Activated T-cell treated with anti-CD3 and anti-CD28 coated beads, Interleukin-2, amount 50 U/mL, for 4 hours (primary cell): ENCODE results near the gene FAM186B. TPM values are rescaled to one million over a fixed set of nuclear protein-coding genes. Genes with fewer than 3 reads are reported as not detected.
"Not testable (repeated sequence)": the region's sequence is repeated elsewhere in the genome, so short reads cannot be mapped to it uniquely, and the experiment has no call there.

Experiments
- ATAC-seq, 2 donors: fragments of 200-7000 bp; cut with Tn5 transposase; one replicate each; pipeline ENCODE4 v1.10.0; 2021
- DNase-seq: peaks from one replicate; pipeline ENCODE4 v3.0.0-alpha.2; 2020
- H3K27me3 Mint-ChIP-seq: one replicate; pipeline ENCODE4 v1.8.0; 2021; ENCODE audit warnings: low read depth, mixed read lengths
- H3K36me3 Mint-ChIP-seq: one replicate; pipeline ENCODE4 v1.8.0; 2022; ENCODE audit warnings: mixed read lengths; ENCODE audit not compliant: insufficient read depth
- H3K4me1 Mint-ChIP-seq: one replicate; pipeline ENCODE4 v1.8.0; 2021; ENCODE audit warnings: low read depth, mixed read lengths
- H3K4me3 Mint-ChIP-seq: one replicate; pipeline ENCODE4 v1.8.0; 2021; ENCODE audit warnings: mild to moderate bottlenecking, moderate library complexity, mixed read lengths
- H3K9me3 Mint-ChIP-seq: one replicate; pipeline ENCODE4 v1.8.0; 2021; ENCODE audit warnings: mixed read lengths
- total RNA-seq, 3 donors: library from RNA; stranded (reverse); gene quantifications; one replicate each; pipeline ENCODE4 v1.2.1, GENCODE V29; 2021

The FAM186B gene
- total RNA-seq, 3 donors from 2014 or later: 0.28 to 0.38 (median 0.37) TPM

- DNase-seq (no peak), ATAC-seq (peak; percentile 46 to 55)
- peaks cover 20% of the 10 kb centered on the region for H3K4me1 Mint-ChIP-seq
- no peak overlapping the region for H3K4me3 Mint-ChIP-seq
- no peaks in the 10 kb centered on the region for H3K9me3 Mint-ChIP-seq
- H3K36me3 Mint-ChIP-seq: no peaks in the 10 kb centered on the region
- H3K27me3 Mint-ChIP-seq: no peaks in the 10 kb centered on the region
Observed at GRCh38 chr12:49626169-49626835, 20.9 kb upstream of the FAM186B start.

GRCh38 chr12:49624921-49625577 lies 19.6 kb upstream of the FAM186B start:
- H3K9me3 Mint-ChIP-seq: no peaks in the 10 kb centered on the region
- H3K4me1 Mint-ChIP-seq: peaks cover 26% of the 10 kb centered on the region
- no peaks in the 10 kb centered on the region for H3K36me3 Mint-ChIP-seq
- DNase-seq (no peak), ATAC-seq (no peak)
- no peaks in the 10 kb centered on the region for H3K27me3 Mint-ChIP-seq
- peak overlapping the region; percentile 42 for H3K4me3 Mint-ChIP-seq

GRCh38 chr12:49623142-49623904 lies 17.9 kb upstream of the FAM186B start, which contains the start of gene PRPF40B:
Gene PRPF40B, plus strand, starts transcription at chr12:49623561. Its CDS starts 30 bp downstream, at chr12:49623591.
- H3K27me3 Mint-ChIP-seq: no peaks in the 10 kb centered on the region
- H3K36me3 Mint-ChIP-seq: no peaks in the 10 kb centered on the region
- DNase-seq (peak; percentile 80), ATAC-seq (peak; percentile 75 to 78)
- no peaks in the 10 kb centered on the region for H3K9me3 Mint-ChIP-seq
- peaks cover 26% of the 10 kb centered on the region for H3K4me1 Mint-ChIP-seq
- peak within 1 kb of the TSS; percentile 84 for H3K4me3 Mint-ChIP-seq

GRCh38 chr12:49622501-49623141 lies 17.2 kb upstream of the FAM186B start:
- Mint-ChIP-seq H3K9me3 (no peaks in the 10 kb centered on the region), H3K4me3 (peak overlapping the region; percentile 84), H3K27me3 (no peaks in the 10 kb centered on the region), H3K36me3 (no peaks in the 10 kb centered on the region), H3K4me1 (peaks cover 26% of the 10 kb centered on the region)
- ATAC-seq: peak; percentile 23 to 25
- DNase-seq: no peak

GRCh38 chr12:49621651-49622500 lies 16.4 kb upstream of the FAM186B start:
- H3K4me1 Mint-ChIP-seq: peaks cover 26% of the 10 kb centered on the region
- H3K27me3 Mint-ChIP-seq: no peaks in the 10 kb centered on the region
- no peaks in the 10 kb centered on the region for H3K9me3 Mint-ChIP-seq
- H3K36me3 Mint-ChIP-seq: no peaks in the 10 kb centered on the region
- DNase-seq (no peak), ATAC-seq (no peak)
- H3K4me3 Mint-ChIP-seq: peak overlapping the region; percentile 84

GRCh38 chr12:49619286-49619685 lies 13.8 kb upstream of the FAM186B start:
- peaks cover 25% of the 10 kb centered on the region for H3K4me1 Mint-ChIP-seq
- peaks cover 2% of the 10 kb centered on the region for H3K27me3 Mint-ChIP-seq
- ATAC-seq (no peak), DNase-seq (no peak)
- H3K4me3 Mint-ChIP-seq: no peak overlapping the region
- H3K36me3 Mint-ChIP-seq: no peaks in the 10 kb centered on the region
- no peaks in the 10 kb centered on the region for H3K9me3 Mint-ChIP-seq

GRCh38 chr12:49618576-49618975 lies 13.1 kb upstream of the FAM186B start:
- H3K27me3 Mint-ChIP-seq: peaks cover 4% of the 10 kb centered on the region
- ATAC-seq: no peak
- no peak overlapping the region for H3K4me3 Mint-ChIP-seq

GRCh38 chr12:49616533-49617219 lies 11.2 kb upstream of the FAM186B start:
- ATAC-seq (no peak), DNase-seq (no peak)
- Mint-ChIP-seq H3K4me3 (no peak overlapping the region), H3K36me3 (no peaks in the 10 kb centered on the region), H3K9me3 (no peaks in the 10 kb centered on the region), H3K4me1 (peaks cover 9% of the 10 kb centered on the region), H3K27me3 (peaks cover 12% of the 10 kb centered on the region)

More at GRCh38 chr12:49618576-49618975, 13.1 kb upstream of the FAM186B start:
- Mint-ChIP-seq H3K4me1 (peaks cover 21% of the 10 kb centered on the region), H3K9me3 (no peaks in the 10 kb centered on the region), H3K36me3 (no peaks in the 10 kb centered on the region)
- no peak for DNase-seq

- H3K36me3 Mint-ChIP-seq: no peaks in the 10 kb centered on the region
- ATAC-seq: no peak
- DNase-seq: no peak
- no peaks in the 10 kb centered on the region for H3K9me3 Mint-ChIP-seq
- no peak overlapping the region for H3K4me3 Mint-ChIP-seq
- no peaks in the 10 kb centered on the region for H3K4me1 Mint-ChIP-seq
- peaks cover 12% of the 10 kb centered on the region for H3K27me3 Mint-ChIP-seq
Observed at GRCh38 chr12:49615725-49616124, 10.3 kb upstream of the FAM186B start.

- no peak for ATAC-seq
- Mint-ChIP-seq H3K9me3 (peaks cover 3% of the 10 kb centered on the region), H3K36me3 (no peaks in the 10 kb centered on the region), H3K4me3 (no peak overlapping the region), H3K27me3 (peaks cover 18% of the 10 kb centered on the region), H3K4me1 (no peaks in the 10 kb centered on the region)
- DNase-seq: no peak
Observed at GRCh38 chr12:49612210-49612609, 6.8 kb upstream of the FAM186B start.

- not testable (repeated sequence) for DNase-seq, H3K4me3 Mint-ChIP-seq, H3K36me3 Mint-ChIP-seq, H3K9me3 Mint-ChIP-seq, ATAC-seq, H3K4me1 Mint-ChIP-seq
- peaks cover 20% of the 10 kb centered on the region for H3K27me3 Mint-ChIP-seq
Observed at GRCh38 chr12:49610785-49611184, 5.3 kb upstream of the FAM186B start.

GRCh38 chr12:49609875-49610154 lies 4.4 kb upstream of the FAM186B start:
- Mint-ChIP-seq H3K36me3 (no peaks in the 10 kb centered on the region), H3K9me3 (peaks cover 3% of the 10 kb centered on the region), H3K27me3 (peaks cover 20% of the 10 kb centered on the region), H3K4me3 (no peak overlapping the region), H3K4me1 (no peaks in the 10 kb centered on the region)
- no peak for DNase-seq
- no peak for ATAC-seq
